GM21526 (cell line): ENCODE results near the gene SYS1.

ENCODE experiments used
- ATAC-seq: cut with Tn5 transposase; IDR thresholded peaks from one replicate; pipeline ENCODE4 v1.9.1; 2021; ENCODE audit warnings: moderate library complexity; ENCODE audit not compliant: unreplicated experiment, low FRiP score

The SYS1 gene

DNA sequence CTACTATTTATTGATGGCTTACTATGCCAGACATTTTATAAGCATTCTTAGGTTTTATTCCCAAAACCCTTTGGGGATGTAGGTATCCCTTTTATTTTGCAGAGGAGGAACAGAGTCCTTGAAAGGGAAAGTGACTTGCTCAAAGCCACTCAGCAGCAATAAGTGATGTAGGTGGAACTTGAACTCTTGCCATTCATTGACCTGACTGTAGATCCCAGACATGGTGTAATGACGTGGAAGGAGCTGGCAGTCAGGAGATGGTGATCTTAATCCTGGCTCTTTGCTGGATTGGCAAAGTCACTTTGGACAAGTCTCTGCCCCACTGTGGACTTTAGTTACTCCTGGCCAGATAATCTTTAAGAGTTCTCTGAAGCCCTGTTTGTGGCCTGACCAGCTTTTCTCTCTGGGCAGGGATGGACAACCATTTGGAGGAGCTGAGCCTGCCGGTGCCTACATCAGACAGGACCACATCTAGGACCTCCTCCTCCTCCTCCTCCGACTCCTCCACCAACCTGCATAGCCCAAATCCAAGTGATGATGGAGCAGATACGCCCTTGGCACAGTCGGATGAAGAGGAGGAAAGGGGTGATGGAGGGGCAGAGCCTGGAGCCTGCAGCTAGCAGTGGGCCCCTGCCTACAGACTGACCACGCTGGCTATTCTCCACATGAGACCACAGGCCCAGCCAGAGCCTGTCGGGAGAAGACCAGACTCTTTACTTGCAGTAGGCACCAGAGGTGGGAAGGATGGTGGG, 46.7 kb downstream of the SYS1 start:
- no peak for ATAC-seq

DNA sequence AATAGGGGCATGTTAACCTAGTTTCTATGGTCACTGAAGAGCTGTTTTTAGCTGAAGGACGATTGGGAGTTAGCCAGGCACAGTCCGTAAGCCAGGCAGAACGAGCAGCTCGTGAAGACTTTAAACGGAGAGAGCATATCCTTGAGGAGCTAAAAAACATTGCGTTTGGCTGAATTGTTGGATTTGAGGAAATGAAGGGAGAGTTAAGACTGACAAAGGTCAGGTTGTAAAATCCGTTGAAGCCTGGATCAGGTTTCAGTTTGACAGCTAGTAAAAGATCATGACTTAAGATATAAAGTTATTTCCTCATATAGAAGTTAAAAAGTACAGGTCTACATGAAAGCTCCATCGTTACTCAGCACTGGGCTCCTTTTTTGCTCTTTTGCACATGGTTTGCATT, 47.9 kb downstream of the SYS1 start:
- no peak for ATAC-seq

- no peak for ATAC-seq
Observed at GRCh38 chr20:45412653-45413052, 49.7 kb downstream of the SYS1 start.

DNA sequence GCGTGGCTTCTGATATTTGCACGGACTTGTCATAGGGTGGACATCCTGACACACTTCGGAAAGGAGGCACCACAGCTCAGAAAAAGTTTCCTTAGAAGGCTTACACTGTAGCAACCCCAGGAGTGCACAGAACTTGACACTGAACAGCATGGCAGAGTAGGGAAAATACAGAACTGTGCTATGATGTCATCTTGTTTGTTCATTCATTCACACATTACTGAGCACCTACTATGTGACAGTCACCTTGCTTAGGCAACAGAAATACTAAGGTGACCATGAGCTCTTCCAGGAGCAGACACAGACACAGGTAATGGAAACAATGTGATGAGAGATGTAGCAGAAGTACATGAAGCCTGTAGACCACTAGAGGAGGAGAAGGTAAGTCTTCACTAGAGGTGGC, 50.5 kb downstream of the SYS1 start:
- no peak for ATAC-seq

DNA sequence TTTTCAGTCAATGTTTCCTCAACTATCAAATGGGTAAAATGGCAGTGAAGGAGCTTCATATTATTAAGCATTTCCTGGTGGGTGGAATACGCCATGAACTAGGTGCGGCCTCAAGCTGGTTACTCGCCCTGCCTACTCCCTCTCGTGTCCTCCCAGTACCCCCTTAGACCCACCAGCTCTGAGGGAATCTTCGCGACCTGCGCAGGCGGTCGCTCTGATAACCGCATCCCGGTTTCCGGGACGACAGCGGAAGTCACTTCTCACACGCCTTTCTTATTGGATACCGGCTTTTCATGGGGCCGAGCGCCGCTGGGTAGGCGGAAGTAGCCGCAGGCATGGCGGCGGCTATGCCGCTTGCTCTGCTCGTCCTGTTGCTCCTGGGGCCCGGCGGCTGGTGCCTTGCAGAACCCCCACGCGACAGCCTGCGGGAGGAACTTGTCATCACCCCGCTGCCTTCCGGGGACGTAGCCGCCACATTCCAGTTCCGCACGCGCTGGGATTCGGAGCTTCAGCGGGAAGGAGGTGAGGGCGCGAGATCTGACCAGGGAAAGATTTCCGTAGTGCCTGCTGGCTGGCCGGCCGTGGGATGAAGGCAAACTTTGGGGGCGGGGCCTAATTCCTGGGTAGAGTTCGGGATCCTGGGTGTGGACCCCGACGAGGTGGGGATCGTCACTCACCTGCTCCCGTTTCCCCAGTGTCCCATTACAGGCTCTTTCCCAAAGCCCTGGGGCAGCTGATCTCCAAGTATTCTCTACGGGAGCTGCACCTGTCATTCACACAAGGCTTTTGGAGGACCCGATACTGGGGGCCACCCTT, 53.1 kb downstream of the SYS1 start, which contains the start of gene PIGT:
Gene PIGT (plus strand): TSS at position 320 of the 816 bp plus-strand sequence. CDS start 16 bp downstream, at position 336.
- peak; percentile 68 for ATAC-seq

DNA sequence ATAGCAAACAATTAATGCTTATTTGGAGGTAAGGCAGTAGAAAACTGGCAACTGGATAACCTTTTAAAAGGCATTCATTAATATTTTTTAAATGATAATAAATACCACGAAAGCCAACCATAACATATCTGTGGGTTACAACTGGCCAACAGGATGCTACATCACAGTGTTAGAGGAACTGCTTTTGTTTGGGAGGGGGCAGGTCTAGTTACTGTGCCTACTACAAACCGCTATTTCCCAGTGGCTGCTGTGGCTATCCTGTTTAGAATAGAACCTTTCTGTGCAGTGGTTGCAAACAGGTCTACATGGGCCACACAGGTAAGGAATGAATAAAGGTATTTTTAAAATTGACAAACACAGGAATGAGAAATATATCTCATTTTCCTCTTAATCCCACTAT, 54.0 kb downstream of the SYS1 start:
- no peak for ATAC-seq
